Neural progenitor cell (in vitro differentiated cells): ENCODE data around the gene LTBP1. TPM values are rescaled to one million over a fixed set of nuclear protein-coding genes. Genes with fewer than 3 reads are reported as not detected.
"Not testable (repeated sequence)": the region's sequence is repeated elsewhere in the genome, so short reads cannot be mapped to it uniquely, and the experiment has no call there.

Source experiments
- DNase-seq: peaks from one replicate; pipeline ENCODE4 v3.0.0-alpha.2; 2016; ENCODE audit warnings: low spot score
- H2AFZ ChIP-seq: fragments of 200-600 bp; sonication (generic); replicated peaks from 2 replicates; pipeline ENCODE4 v1.6.1; 2016; ENCODE audit warnings: antibody characterized with exemption
- H3F3A ChIP-seq: fragments of 200-600 bp; sonication (generic); 2 replicates; pipeline ENCODE4 v1.6.1; 2016; ENCODE audit warnings: antibody characterized with exemption, low read depth
- H3K27ac ChIP-seq: fragments of 200-600 bp; sonication (generic); 2 replicates; pipeline ENCODE4 v1.5.1; 2016; ENCODE audit warnings: mild to moderate bottlenecking
- H3K27me3 ChIP-seq: fragments of 200-600 bp; sonication (generic); 2 replicates; pipeline ENCODE4 v1.6.1; 2016; ENCODE audit warnings: mild to moderate bottlenecking, moderate library complexity
- H3K36me3 ChIP-seq: fragments of 200-600 bp; sonication (generic); 2 replicates; pipeline ENCODE4 v1.5.1; 2016
- H3K4me1 ChIP-seq: fragments of 200-600 bp; sonication (generic); 2 replicates; pipeline ENCODE4 v1.6.1; 2016; ENCODE audit warnings: mixed run types
- H3K4me2 ChIP-seq: fragments of 200-600 bp; sonication (generic); 2 replicates; pipeline ENCODE4 v1.6.1; 2016
- H3K4me3 ChIP-seq: fragments of 200-600 bp; sonication (generic); 2 replicates; pipeline ENCODE4 v1.5.1; 2016
- H3K79me2 ChIP-seq: fragments of 200-600 bp; sonication (generic); 2 replicates; pipeline ENCODE4 v1.6.1; 2016; ENCODE audit warnings: low read depth
- H3K9ac ChIP-seq: fragments of 200-600 bp; sonication (generic); 2 replicates; pipeline ENCODE4 v1.6.1; 2016
- H3K9me3 ChIP-seq: fragments of 200-600 bp; sonication (generic); 2 replicates; pipeline ENCODE4 v1.5.1; 2016; ENCODE audit warnings: low read depth
- H4K20me1 ChIP-seq: fragments of 200-600 bp; sonication (generic); 2 replicates; pipeline ENCODE4 v1.6.1; 2016; ENCODE audit warnings: low read depth
- H3K27ac Mint-ChIP-seq: 3 replicates; pipeline ENCODE4 v1.8.0; 2021; ENCODE audit warnings: mixed read lengths
- H3K27me3 Mint-ChIP-seq: 2 replicates; pipeline ENCODE4 v1.8.0; 2022; ENCODE audit warnings: low read depth, mild to moderate bottlenecking, inconsistent platforms, moderate library complexity, mixed read lengths; ENCODE audit not compliant: insufficient read depth
- H3K36me3 Mint-ChIP-seq: 3 replicates; pipeline ENCODE4 v1.8.0; 2021; ENCODE audit warnings: mixed read lengths
- H3K4me1 Mint-ChIP-seq: 3 replicates; pipeline ENCODE4 v1.8.0; 2021; ENCODE audit warnings: mixed read lengths
- H3K4me3 Mint-ChIP-seq: 3 replicates; pipeline ENCODE4 v1.8.0; 2021; ENCODE audit warnings: mild to moderate bottlenecking, moderate library complexity, mixed read lengths
- H3K9me3 Mint-ChIP-seq: 3 replicates; pipeline ENCODE4 v1.8.0; 2020; ENCODE audit warnings: mixed read lengths
- CTCF ChIP-seq: fragments of 200-600 bp; sonication (generic); IDR thresholded peaks from 2 replicates; pipeline ENCODE4 v1.5.1; 2017; ENCODE audit warnings: antibody characterized with exemption, mild to moderate bottlenecking
- EZH2 ChIP-seq: fragments of 200-600 bp; sonication (generic); IDR thresholded peaks from 2 replicates; pipeline ENCODE4 v1.6.1; 2017; ENCODE audit warnings: antibody characterized with exemption, mild to moderate bottlenecking, moderate library complexity
- EZH2phosphoT487 ChIP-seq: fragments of 200-600 bp; sonication (generic); IDR thresholded peaks from 2 replicates; pipeline ENCODE4 v1.6.1; 2017; ENCODE audit warnings: antibody characterized with exemption
- total RNA-seq: library from RNA; depleted of rRNA; stranded (reverse); fragments of >200 nt; gene quantifications from 2 replicates; pipeline ENCODE4 v1.2.3, GENCODE V29; 2015; ENCODE audit warnings: low replicate concordance

The LTBP1 gene
- total RNA-seq, 1 donor from 2014 or later: 50.5 TPM

GRCh38 chr2:33388996-33389395 is 442.2 kb downstream of the LTBP1 start:
- TF ChIP-seq CTCF (no peak), EZH2phosphoT487 (no peak), EZH2 (no peak)
- Histone ChIP-seq H3K27ac (no peak overlapping the region), H3K79me2 (no peaks in the 10 kb centered on the region), H4K20me1 (no peaks in the 10 kb centered on the region), H2AFZ (no peak overlapping the region), H3K4me1 (no peaks in the 10 kb centered on the region), H3K9ac (no peak overlapping the region), H3K36me3 (no peaks in the 10 kb centered on the region), H3K27me3 (no peaks in the 10 kb centered on the region), H3K4me3 (no peak overlapping the region), H3K9me3 (no peaks in the 10 kb centered on the region), H3K4me2 (no peak overlapping the region), H3F3A (no peaks in the 10 kb centered on the region)
- Mint-ChIP-seq H3K27me3 (peaks cover 2% of the 10 kb centered on the region), H3K27ac (no peak overlapping the region), H3K4me3 (no peak overlapping the region), H3K9me3 (no peaks in the 10 kb centered on the region), H3K36me3 (no peaks in the 10 kb centered on the region), H3K4me1 (peaks cover 11% of the 10 kb centered on the region)
- no peak for DNase-seq

- not testable (repeated sequence) for H3K4me1 ChIP-seq, H3K4me2 ChIP-seq, H3K27ac Mint-ChIP-seq, H3K27me3 ChIP-seq, H3K9ac ChIP-seq, H3K27me3 Mint-ChIP-seq, H3K79me2 ChIP-seq, H3K4me3 ChIP-seq, DNase-seq, H3K27ac ChIP-seq, H3K36me3 ChIP-seq, H3K36me3 Mint-ChIP-seq, H3F3A ChIP-seq, H4K20me1 ChIP-seq, H3K4me1 Mint-ChIP-seq, H3K4me3 Mint-ChIP-seq, H3K9me3 Mint-ChIP-seq, H3K9me3 ChIP-seq, H2AFZ ChIP-seq
Measured at GRCh38 chr2:33389695-33390094, 442.9 kb downstream of the LTBP1 start.

DNA sequence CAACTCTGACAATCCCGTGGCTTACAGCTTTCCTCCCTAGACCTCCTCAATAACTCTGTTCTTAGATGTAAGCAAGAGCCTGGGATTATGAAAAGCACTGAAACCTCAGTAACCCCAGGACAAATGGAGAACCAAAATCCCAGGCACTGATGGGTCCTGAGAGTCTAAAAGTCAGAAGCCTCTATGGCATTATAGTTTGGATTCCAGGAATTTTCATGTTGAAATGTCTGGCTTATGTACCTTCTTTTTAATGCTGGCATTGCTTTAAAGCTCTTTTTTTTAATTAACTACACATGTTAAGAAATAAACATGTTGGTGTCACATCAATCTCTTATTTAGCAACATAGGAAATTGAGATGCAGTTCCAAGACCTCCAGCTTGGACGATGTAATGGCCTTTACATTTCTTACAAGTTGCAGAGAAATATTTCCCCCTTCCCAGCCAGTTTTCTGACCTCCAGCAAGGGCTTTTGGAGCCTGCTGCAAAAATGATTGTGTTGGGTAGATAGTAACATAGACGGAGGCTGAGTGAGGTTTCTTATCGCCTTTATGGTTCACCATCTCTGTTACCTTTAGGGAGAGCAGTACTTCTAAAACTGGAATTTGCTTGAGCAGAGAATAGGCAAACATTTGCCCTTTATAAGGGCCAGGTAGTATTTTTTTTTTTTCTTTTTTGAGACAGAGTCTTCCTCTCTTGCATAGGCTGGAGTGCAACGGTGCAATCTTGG is 444.9 kb downstream of the LTBP1 start:
- no peaks in the 10 kb centered on the region for H3K27me3 ChIP-seq
- TF ChIP-seq EZH2 (no peak), CTCF (no peak), EZH2phosphoT487 (no peak)
- no peaks in the 10 kb centered on the region for H3K36me3 ChIP-seq
- no peak overlapping the region for H3K27ac ChIP-seq
- H3K9ac ChIP-seq: no peak overlapping the region
- no peaks in the 10 kb centered on the region for H3K27me3 Mint-ChIP-seq
- no peak overlapping the region for H3K4me3 Mint-ChIP-seq
- H3K4me3 ChIP-seq: no peak overlapping the region
- peaks cover 3% of the 10 kb centered on the region for H3K36me3 Mint-ChIP-seq
- H3K4me1 Mint-ChIP-seq: peaks cover 4% of the 10 kb centered on the region
- H3K4me2 ChIP-seq: no peak overlapping the region
- H3K4me1 ChIP-seq: no peaks in the 10 kb centered on the region
- no peaks in the 10 kb centered on the region for H3F3A ChIP-seq
- no peak for DNase-seq
- no peaks in the 10 kb centered on the region for H3K79me2 ChIP-seq
- H3K27ac Mint-ChIP-seq: no peak overlapping the region
- no peaks in the 10 kb centered on the region for H4K20me1 ChIP-seq
- peaks cover 3% of the 10 kb centered on the region for H3K9me3 Mint-ChIP-seq
- H3K9me3 ChIP-seq: no peaks in the 10 kb centered on the region
- H2AFZ ChIP-seq: no peak overlapping the region

DNA sequence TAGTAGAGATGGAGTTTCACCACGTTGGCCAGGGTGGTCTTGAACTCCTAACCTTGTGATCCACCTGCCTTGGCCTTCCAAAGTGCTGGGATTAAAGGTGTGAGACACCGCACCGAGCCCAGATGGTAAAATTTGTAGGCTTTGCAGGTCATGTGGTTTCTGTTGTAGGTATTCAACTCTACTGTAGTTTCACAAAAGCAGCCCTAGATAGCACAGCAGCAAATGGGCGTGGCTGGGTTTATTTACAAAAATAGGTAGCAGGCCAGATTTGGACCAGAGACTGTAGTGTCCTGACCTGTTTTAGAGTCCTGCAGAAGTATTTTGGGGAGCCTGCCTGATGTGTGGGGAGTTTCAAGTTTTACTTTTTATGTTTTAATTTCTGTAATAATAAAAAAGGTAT is 445.6 kb downstream of the LTBP1 start:
- Histone ChIP-seq H2AFZ (no peak overlapping the region), H3K4me2 (no peak overlapping the region), H3K36me3 (no peaks in the 10 kb centered on the region), H3F3A (no peaks in the 10 kb centered on the region), H3K9me3 (no peaks in the 10 kb centered on the region), H3K4me1 (no peaks in the 10 kb centered on the region), H3K27me3 (no peaks in the 10 kb centered on the region), H3K27ac (no peak overlapping the region), H3K9ac (no peak overlapping the region), H3K79me2 (no peaks in the 10 kb centered on the region), H3K4me3 (no peak overlapping the region), H4K20me1 (no peaks in the 10 kb centered on the region)
- Mint-ChIP-seq H3K36me3 (peaks cover 3% of the 10 kb centered on the region), H3K9me3 (peaks cover 3% of the 10 kb centered on the region), H3K4me1 (peaks cover 4% of the 10 kb centered on the region), H3K27me3 (no peaks in the 10 kb centered on the region), H3K4me3 (no peak overlapping the region), H3K27ac (no peak overlapping the region)
- TF ChIP-seq EZH2: no peak
- TF ChIP-seq EZH2phosphoT487: no peak
- no peak for TF ChIP-seq CTCF
- no peak for DNase-seq
